ENCODE measurements around the gene ABCD4.

ABCD4 gene

GRCh38 chr14:74255281-74255680 lies 47.5 kb downstream of the ABCD4 start:
- H3K4me3 Mint-ChIP-seq, result no peak overlapping the region
- DNase-seq, result no peak
- peaks cover 89% of the 10 kb centered on the region for H3K27me3 Mint-ChIP-seq (ENCODE audit: low read depth, poor library complexity)
- H3K36me3 Mint-ChIP-seq (ENCODE audit: low read depth), result no peaks in the 10 kb centered on the region
- H3K4me1 Mint-ChIP-seq, result peaks cover 8% of the 10 kb centered on the region
- no peak overlapping the region for H3K27ac Mint-ChIP-seq
- TF ChIP-seq, protein P1, sequence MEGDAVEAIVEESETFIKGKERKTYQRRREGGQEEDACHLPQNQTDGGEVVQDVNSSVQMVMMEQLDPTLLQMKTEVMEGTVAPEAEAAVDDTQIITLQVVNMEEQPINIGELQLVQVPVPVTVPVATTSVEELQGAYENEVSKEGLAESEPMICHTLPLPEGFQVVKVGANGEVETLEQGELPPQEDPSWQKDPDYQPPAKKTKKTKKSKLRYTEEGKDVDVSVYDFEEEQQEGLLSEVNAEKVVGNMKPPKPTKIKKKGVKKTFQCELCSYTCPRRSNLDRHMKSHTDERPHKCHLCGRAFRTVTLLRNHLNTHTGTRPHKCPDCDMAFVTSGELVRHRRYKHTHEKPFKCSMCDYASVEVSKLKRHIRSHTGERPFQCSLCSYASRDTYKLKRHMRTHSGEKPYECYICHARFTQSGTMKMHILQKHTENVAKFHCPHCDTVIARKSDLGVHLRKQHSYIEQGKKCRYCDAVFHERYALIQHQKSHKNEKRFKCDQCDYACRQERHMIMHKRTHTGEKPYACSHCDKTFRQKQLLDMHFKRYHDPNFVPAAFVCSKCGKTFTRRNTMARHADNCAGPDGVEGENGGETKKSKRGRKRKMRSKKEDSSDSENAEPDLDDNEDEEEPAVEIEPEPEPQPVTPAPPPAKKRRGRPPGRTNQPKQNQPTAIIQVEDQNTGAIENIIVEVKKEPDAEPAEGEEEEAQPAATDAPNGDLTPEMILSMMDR (IDR thresholded peaks at IDR 0.05), result no peak
- no peaks in the 10 kb centered on the region for H3K9me3 Mint-ChIP-seq

DNA sequence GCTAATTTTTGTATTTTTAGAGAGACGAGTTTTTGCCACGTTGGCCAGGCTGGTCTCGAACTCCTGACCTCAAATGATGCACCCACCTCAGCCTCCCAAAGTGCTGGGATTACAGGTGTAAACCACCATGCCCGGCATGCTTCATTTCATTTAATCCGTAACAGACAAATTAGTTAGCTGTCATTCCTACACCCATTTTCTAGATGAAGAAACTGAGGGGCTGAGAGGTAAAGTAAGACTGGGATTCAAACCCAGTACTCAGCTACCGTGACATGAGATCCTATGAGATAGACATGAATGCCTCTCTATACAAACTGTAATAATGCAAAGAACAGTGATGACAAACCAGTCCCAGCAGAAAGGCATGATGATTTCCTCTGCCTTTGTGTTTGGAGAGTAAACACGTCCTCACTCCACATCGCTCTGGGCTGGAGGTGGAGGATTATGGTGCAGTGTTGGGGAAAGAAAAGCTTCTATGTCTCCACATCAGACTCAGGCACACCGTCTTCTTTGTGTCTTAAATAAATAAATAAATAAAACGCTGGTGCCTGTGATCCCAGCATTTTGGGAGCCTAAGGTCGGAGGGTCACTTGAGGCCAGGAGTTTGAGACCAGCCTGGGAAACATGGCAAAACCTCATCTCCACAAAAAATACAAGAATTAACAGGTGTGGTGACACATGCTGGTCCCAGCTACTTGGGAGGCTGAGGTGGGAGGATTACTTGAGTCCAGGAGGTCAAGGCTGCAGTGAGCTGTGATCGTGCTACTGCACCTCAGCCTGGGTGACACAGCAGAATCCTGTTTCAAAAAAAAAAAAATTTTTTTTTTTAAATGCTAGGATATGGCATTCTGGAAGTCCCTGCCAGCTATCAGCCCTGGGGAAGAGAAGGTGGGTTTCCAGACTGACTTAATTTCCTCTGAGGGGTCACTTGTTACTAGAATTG lies 53.0 kb downstream of the ABCD4 start:
- H3K36me3 Mint-ChIP-seq (ENCODE audit: low read depth), result no peaks in the 10 kb centered on the region
- peaks cover 78% of the 10 kb centered on the region for H3K27me3 Mint-ChIP-seq (ENCODE audit: low read depth, poor library complexity)
- DNase-seq, result no peak
- peaks cover 28% of the 10 kb centered on the region for H3K4me1 Mint-ChIP-seq
- H3K4me3 Mint-ChIP-seq, result no peak overlapping the region
- no peak overlapping the region for H3K27ac Mint-ChIP-seq
- H3K9me3 Mint-ChIP-seq, result no peaks in the 10 kb centered on the region
- TF ChIP-seq, protein P1 (IDR thresholded peaks at IDR 0.05), result no peak

GRCh38 chr14:74248017-74248416 lies 54.7 kb downstream of the ABCD4 start:
- no peak overlapping the region for H3K27ac Mint-ChIP-seq
- peaks cover 39% of the 10 kb centered on the region for H3K4me1 Mint-ChIP-seq
- H3K9me3 Mint-ChIP-seq, result no peaks in the 10 kb centered on the region
- H3K4me3 Mint-ChIP-seq, result no peak overlapping the region
- no peaks in the 10 kb centered on the region for H3K36me3 Mint-ChIP-seq (ENCODE audit: low read depth)
- TF ChIP-seq, protein P1 (IDR thresholded peaks at IDR 0.05), result no peak
- DNase-seq, result no peak
- H3K27me3 Mint-ChIP-seq (ENCODE audit: low read depth, poor library complexity), result peaks cover 79% of the 10 kb centered on the region

DNA sequence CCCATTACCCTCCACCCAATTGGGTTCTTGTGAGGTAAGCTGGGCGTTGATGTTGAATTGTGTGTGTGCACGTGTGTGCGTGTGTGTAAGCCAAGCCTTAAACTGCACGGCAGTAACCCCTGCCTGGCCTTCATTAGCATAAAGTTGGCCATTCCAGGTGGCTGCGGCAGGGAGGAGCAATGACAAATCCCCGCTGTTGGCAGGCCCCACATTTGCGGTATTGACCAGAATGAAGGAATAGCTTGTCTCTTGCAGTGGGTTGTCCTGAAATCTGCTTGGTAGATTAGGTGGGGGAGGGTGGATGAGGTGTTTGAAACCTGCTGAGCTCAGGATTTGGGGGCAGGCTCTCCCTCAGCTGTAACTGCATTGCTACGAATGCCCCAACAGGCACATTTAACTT lies 56.2 kb downstream of the ABCD4 start:
- no peaks in the 10 kb centered on the region for H3K9me3 Mint-ChIP-seq

GRCh38 chr14:74245292-74245691 lies 57.4 kb downstream of the ABCD4 start:
- no peaks in the 10 kb centered on the region for H3K9me3 Mint-ChIP-seq
- H3K4me3 Mint-ChIP-seq, result no peak overlapping the region
- H3K4me1 Mint-ChIP-seq, result peaks cover 49% of the 10 kb centered on the region
- H3K36me3 Mint-ChIP-seq (ENCODE audit: low read depth), result no peaks in the 10 kb centered on the region
- peaks cover 89% of the 10 kb centered on the region for H3K27me3 Mint-ChIP-seq (ENCODE audit: low read depth, poor library complexity)
- no peak for DNase-seq
- no peak overlapping the region for H3K27ac Mint-ChIP-seq
- TF ChIP-seq, protein P1 (IDR thresholded peaks at IDR 0.05), result no peak

More for the DNA sequence above, 56.2 kb downstream of the ABCD4 start:
- H3K27me3 Mint-ChIP-seq (ENCODE audit: low read depth, poor library complexity), result peaks cover 80% of the 10 kb centered on the region
- H3K4me3 Mint-ChIP-seq, result no peak overlapping the region
- no peak for DNase-seq
- TF ChIP-seq, protein P1 (IDR thresholded peaks at IDR 0.05), result no peak
- H3K4me1 Mint-ChIP-seq, result peaks cover 46% of the 10 kb centered on the region
- H3K36me3 Mint-ChIP-seq (ENCODE audit: low read depth), result no peaks in the 10 kb centered on the region
- no peak overlapping the region for H3K27ac Mint-ChIP-seq

- H3K27me3 Mint-ChIP-seq (ENCODE audit: low read depth, poor library complexity), result peaks cover 97% of the 10 kb centered on the region
- DNase-seq, result no peak
- TF ChIP-seq, protein P1 (IDR thresholded peaks at IDR 0.05), result no peak
- H3K4me1 Mint-ChIP-seq, result peaks cover 50% of the 10 kb centered on the region
- no peak overlapping the region for H3K27ac Mint-ChIP-seq
- no peaks in the 10 kb centered on the region for H3K36me3 Mint-ChIP-seq (ENCODE audit: low read depth)
- H3K4me3 Mint-ChIP-seq, result no peak overlapping the region
- H3K9me3 Mint-ChIP-seq, result no peaks in the 10 kb centered on the region
These were observed 58.6 kb downstream of the ABCD4 start for GRCh38 chr14:74244115-74244514.

All from nephron progenitor cell (in vitro differentiated cells).